ENCODE results near the gene RANBP1.

The RANBP1 gene

DNA sequence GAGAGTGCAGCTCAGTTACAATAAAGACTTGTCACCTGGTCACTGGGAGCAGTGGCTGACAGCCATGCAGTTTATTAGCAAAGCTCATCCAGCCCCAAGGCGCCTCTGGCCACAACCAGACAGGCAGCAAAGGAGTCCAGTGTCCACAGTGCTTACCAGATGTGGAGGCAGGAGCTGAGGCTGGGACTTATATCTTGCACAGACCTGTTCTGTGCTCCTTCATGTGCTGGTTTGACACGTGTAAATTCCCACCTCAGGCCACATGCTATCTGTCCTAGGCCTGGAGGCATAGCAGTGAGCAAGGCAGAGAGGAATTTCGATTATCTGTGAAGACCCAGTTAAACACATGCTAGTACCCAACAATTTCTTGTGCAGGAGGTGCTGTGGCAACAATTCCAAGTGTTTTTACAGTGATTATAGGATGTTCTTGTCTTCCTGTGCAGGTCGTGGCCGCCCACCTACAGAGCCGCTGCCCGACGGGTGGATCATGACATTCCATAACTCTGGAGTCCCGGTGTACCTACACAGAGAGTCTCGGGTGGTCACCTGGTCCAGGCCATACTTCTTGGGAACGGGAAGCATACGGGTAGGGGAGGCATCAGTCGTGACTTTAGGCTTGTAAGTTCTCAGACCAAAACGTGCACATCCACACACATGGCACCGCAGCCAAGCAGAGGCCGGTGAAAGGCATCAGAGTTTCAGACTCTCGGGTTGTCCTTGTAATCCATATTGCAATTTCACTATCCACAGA is 26.5 kb upstream of the RANBP1 start:
- no peak for FAIRE-seq

DNA sequence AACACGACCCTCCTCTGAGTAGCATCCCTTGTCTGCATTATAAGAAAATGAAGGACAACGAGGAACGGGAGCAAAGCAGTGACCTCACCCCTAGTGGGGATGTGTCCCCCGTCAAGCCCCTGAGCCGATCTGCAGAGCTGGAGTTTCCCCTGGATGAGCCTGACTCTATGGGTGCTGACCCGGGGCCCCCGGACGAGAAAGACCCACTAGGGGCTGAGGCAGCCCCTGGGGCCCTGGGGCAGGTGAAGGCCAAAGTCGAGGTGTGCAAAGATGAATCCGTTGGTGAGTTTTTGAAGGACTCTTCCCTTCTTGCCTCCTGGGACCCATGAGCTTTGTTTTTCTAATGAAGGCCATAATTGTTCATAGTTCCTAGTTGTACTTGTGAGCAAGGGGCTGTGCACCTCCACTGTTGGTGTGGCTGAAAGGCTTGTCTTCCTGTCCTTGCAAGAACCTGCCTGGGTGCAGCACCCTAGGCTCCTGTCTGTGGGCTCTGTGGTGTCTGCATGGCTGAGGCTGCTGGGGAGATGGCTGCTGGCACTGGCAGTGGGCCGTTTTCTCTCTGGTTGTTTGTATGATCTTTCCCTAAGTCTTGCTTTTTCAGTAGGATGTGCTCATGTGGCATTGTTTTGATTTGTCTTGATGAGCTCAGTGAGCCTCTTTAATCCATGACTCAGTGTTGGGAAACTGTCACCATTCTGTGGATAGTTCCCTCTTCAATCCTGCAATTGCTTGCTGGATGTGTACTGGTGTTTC is 25.8 kb upstream of the RANBP1 start:
- FAIRE-seq = no peak

DNA sequence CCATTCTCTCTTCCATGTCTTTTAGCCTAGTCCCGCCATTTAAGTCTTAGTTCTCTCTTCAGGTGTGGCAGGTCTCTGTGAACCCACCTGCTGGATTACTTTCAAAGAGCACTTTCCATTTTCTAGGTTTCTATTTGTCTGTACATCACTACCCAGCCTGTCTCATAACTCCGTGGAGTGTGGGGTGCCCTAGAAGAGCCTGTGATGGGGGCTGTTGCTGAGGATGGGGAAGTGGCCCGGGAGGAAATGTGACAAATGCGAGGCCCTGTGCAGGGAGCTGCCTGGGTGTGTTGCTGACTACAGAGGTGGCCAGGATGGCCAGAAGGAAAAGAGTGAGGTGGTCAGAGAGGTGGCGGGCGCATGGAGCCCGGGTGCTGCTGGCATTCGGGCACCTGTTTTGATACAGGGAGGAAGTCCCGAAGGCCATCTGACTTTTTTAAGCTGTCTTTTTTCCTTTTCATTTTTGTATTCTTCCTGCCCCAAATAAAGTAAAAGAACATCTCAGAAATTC is 25.1 kb upstream of the RANBP1 start:
- no peak for FAIRE-seq

DNA sequence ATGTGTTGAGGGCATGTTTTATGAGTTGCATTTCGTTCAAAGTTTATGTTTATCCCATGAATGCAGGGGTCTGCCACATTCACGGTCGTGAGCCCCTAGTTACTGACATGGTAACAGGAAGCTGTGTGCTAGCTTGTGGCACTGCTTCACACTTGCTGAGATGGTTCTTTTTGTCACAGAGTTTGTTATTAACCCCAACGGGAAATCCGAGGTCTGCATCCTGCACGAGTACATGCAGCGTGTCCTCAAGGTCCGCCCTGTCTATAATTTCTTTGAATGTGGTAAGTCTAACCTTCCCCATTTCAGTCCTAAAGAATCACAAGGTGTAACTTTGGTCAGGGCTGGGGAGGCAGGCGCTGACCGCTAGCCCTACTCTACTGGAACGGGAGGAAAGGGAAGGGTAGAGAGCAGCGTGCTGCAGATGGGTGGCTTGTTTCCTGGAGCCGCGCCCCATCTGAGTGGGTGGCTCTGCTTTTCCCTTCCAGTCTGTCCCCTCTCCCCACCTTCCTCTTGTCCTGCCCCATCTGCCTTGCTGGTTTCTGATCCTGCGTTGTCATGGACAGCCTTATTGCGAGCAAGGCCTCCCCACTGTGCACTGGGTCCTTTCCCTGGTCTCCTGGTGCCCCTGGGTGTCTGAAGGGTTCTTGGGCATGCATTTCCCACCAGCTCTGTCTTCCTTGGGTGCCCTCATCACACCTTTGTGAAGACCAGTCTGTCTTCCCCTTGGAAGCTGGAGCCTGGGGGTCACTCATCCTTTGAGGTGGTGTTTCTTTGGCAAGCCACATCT is 24.0 kb upstream of the RANBP1 start:
- no peak for FAIRE-seq

DNA sequence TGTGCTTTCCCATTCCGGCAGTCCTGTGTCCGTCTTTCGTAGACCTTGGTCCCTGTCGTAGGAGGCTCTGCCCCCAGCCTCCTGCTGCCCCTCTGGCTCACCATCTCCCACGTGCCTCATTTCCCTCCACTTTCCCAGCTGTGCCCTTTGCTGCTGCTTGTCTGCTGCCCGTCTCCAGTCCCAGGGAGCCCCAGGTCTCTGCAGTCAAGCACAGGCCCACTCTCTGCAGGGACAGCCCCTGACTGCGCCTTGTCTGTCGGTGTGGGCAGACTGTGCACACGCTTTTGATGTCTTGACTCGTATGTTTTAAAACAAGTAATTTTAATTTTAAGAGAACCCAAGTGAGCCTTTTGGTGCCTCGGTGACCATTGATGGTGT is 23.4 kb upstream of the RANBP1 start:
- no peak for FAIRE-seq

DNA sequence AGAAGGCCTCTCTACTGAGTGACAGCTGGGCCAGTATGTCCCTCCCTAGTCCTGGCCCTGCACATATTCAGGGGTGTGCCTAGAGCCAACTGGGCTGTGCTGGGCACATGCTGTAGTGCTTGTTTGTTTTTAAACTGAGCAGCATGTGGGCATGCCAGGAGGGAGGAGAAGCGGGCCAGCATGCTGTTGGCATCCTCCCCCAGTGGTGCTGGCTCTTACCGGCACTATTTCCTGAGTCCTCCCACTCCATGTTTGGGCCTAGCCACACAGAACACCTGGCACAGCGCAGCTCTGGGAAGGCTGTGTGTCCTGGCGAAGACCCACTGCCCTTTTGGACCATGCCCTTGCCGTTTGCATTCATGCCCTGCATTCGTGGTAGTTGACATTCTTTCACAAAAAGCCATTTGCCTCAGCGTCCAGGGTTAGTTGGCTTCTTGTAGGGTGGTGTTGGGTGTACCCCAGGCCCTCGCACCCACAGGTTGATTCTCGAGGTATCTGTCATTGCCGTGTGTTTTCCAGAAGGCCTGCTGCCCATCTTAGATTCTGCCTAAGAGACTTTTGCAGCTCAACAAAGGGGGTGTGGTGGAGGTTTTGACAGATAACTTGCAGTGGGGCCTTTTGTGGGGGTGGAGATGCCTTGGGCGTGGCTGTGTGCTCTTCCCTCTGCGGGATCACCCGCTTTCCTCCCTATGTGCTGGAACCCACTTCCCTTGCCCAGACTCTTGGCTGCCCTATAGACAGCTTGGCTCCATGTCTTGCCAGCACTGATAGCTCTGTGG is 22.3 kb upstream of the RANBP1 start:
- no peak for FAIRE-seq

DNA sequence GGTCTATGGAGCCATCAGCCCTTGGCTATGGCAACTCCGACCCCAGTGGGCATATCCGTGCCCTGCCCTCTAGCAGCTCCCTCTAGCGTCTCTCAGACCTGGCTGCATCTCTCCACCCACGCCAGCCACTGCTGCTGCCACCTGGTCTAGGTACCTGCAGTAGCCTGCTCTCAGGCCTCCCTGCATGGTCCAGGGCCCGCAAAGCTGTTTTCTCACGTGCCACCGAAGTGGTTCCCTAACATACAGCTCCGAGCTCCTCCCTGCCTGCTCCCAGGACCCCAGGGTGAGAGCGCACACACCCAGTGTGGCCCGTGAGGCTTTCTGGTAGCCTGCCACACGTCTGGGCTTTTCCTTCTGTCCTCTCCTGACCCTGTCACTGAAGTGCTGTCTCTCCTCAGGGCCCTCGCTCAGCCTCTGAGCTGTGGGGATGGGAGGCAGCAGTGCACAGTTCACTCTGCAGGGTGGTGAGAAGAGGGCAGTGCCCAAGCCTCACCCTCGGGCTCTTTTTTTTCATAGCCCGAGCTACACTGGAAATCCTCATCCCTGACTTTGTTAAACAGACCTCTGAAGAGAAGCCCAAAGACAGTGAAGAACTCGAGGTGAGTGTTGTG is 21.6 kb upstream of the RANBP1 start:
- FAIRE-seq = no peak

DNA sequence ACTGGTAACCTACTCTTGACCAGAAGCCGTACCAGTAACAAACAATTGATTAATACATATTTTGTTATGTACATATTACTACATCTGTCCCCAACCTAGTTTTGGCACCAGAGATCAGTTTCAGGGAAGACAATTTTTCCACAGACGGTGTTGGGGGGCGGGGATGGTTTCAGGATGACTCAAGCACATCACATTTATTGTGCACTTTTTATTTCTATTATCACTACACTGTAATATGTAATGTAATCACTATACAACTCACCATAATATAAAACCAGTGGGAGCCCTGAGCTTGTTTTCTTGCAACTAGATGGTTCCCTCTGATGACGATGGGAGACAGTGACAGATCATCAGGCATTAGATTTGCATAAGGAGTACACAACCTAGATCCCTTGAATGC is 20.4 kb upstream of the RANBP1 start:
- no peak for FAIRE-seq

DNA sequence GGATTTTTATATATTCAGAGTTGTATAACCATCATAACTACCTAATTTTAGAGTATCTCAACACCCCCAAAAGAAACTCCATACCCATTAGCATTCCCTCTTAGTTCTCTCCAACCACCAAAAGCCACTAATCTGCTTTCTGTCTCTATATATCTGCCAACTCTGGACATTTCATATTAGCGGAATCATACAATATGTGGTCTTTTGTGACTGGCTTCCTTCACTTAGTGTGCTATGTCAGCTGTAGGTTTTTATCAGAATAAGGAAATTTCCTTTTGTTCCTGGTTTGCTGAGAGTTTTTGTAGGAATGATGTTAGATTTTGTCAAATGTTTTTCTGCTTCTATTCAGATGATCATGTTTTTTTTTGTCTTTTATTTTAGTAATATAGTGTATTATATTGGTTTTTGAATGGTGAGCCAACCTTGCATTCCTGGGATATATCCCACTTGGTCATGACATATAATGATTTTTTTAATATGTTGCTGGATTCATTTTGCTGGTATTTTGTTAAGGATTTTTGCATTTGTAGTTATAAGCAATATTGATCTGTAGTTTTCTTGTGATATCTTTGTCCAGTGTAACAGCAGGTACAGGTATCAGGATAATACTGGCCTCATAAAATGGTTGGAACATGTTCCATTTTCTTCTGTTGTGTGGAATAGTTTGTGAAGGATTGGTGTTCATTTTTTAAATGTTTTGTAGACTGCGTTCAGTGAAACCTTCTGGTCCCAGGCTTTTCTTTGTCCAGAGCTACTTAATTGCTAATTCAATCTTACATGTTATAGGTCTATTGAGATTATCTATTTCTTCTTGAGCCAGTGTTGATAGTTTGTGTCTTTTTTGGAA is 19.1 kb upstream of the RANBP1 start:
- FAIRE-seq = no peak

DNA sequence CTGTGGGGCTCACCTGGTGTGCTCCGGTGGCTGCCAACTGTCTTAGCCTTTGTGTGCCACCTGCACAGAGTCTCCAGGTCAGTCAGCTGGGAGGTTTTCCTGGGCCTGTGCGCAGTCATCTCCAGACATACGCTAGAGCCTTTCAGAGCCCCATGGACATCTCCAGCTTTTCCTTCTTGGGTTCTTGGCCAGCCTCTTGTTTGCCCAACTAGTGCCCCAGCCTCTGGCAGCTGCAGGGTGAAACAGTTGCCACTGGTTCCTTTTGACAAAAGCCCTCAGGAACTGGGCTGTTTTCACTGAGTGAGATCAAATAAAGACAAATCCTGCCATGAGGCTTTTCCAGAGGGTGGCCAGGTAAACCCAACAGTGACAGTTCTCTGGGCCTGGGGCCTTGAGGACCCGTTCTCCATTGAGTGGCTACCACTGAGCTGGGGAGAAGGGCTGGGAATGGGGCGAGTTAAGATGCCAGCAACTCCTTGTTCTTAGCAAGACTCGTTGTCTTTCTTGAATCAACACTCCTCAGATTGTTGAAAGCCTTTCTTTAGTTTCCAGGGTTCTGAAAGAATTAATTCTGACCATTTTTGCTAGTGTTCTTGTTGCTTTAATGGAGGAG is 16.7 kb upstream of the RANBP1 start:
- no peak for FAIRE-seq

DNA sequence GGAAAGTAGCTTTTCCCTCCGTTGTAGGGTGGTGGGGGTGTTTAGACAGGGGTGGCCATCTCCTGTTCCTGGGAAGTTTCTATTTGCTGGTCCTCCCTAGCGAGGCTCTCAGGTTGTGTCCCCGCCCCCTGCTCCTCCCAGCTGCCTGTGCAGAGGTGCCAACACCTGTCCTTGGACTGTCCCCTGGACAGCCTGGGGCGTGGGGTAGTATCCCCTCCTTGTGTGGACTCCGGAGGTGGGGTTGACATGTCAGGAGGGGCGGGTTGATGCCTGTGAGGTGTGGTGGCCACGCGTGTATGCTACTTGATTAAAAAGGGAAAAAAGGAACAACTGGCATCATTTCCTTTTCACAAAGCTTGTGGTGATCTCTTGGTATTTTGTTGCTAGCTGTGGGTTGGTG is 14.3 kb upstream of the RANBP1 start:
- FAIRE-seq = no peak

DNA sequence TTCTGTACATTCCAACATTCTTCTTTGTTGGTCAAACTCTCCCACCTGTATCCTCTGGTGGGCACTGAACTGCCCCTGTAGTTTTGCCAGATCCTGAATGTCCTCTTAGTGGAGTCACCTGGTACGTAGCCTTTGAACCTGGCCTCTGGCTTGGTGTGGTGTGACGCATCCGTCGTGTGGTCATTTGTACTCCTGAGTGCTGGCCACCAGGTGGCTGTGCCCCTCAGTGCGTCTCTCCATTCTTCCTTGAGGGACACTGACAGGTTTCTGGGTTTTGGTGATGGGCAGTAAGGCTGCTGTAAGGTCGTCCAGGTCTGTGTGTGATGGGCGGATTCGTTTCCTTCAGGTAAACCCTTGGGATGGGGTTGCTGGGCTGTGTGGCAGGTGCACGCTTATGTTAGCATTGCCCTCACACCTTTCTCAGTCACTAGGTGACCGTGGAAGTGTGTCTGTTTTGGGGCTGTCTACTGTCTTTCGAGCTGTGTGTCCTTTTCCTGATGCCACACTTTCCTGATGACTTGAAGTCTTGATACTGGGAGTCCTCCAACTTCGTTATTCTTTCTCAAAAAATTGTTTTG is 13.6 kb upstream of the RANBP1 start:
- no peak for FAIRE-seq

DNA sequence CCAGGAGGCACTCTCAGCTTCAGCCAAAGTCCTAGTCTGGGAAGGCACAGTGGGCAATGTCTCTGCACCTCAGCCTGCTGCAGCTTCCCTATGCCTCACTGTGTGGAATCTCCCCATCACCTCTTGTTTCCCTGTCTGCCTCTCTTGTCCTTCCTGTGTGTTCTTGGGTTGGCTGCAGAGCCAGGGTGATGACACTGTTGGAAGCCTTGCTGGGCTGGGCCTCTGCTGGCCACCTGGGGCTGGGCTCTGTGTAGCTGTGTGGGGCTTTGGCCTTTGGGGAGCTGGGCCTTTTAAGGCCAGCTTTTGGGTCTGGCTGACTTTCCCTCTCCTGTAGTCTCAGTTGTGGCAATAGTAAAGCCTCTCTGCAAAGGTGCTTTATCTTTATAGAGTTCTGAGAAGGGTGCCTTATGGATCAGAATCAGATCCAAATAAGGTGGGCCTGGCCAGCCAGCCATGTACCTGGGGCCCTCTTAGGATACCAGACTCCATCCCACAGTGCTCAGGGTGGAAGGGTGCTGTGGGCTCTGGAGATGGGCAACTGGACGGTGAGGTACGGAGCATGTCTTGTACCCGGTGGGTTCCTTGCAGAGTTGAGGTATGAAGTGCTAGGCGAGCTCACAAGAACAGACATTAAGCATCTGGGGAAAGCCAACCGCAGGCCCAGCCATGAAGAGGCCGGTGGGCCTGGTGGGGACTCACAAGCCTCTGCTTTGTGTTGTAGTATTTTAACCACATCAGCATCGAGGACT is 10.3 kb upstream of the RANBP1 start:
- no peak for FAIRE-seq

DNA sequence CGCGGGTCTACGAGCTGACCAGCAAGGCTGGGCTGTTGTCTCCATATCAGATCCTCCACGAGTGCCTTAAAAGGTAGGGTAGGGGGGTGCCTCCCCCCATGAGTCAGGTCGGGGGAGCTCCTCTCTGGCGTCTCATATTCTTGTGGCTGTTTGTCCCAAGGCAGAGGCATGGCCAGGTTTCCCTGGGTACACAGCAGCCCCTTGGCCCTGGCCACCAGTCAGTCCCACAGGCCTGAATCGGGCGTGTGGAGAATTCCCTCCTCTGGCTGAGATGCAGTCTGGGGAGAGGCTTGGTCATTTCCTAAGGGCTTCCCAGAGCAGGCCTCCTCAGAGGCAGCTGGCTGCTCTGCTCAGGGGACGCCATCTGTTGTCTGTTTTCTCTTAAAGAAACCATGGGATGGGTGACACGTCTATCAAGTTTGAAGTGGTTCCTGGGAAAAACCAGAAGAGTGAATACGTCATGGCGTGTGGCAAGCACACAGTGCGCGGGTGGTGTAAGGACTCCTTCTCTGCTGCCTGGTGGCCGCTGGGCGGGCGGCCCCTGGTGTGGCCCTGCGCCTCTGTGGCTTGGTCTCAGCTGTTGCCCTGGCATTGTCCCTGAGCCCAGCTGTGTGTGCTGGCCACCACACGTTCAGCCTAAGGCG is 9.6 kb upstream of the RANBP1 start:
- no peak for FAIRE-seq

DNA sequence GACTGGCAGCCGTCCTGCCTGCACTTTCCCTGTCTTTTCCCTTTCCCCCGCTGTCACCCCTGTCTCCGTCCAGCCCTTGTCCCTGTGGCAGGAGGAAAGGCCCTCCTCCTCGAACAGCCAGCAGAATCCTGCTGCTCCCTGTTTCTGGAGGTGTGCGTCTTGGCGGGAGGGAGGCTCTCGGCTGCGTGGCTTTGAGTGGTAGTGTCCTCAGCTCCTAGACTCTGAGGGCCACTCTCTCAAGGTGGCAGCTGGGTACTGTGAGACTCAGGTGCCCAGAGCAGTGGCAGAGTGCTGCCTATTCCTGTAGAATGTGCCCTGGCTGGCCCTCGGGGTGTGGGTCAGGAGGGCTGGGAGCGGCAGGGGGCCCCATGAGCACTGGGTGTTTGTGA is 9.1 kb upstream of the RANBP1 start:
- FAIRE-seq = no peak

DNA sequence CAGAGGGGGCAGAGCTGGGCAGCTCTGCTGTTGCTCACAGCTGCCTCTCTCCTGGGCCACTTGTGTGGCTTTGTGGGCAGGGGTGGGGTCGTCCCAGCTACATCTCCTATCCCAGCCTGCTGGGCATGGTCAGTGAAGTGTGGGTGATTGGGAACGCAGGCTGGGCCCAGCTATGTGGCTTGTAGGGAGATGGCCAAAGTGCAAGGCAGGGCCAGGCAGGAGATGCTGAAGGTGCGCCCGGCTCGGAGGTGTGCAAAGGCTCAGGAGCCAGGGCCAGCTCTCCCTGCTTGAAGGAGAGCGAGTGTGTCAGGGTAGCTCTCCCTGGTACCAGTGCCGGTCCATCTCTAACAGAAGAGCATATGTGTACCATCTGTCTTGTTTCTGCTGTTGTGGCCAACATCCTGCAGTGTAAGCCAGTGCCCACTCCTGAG is 8.4 kb upstream of the RANBP1 start:
- no peak for FAIRE-seq

DNA sequence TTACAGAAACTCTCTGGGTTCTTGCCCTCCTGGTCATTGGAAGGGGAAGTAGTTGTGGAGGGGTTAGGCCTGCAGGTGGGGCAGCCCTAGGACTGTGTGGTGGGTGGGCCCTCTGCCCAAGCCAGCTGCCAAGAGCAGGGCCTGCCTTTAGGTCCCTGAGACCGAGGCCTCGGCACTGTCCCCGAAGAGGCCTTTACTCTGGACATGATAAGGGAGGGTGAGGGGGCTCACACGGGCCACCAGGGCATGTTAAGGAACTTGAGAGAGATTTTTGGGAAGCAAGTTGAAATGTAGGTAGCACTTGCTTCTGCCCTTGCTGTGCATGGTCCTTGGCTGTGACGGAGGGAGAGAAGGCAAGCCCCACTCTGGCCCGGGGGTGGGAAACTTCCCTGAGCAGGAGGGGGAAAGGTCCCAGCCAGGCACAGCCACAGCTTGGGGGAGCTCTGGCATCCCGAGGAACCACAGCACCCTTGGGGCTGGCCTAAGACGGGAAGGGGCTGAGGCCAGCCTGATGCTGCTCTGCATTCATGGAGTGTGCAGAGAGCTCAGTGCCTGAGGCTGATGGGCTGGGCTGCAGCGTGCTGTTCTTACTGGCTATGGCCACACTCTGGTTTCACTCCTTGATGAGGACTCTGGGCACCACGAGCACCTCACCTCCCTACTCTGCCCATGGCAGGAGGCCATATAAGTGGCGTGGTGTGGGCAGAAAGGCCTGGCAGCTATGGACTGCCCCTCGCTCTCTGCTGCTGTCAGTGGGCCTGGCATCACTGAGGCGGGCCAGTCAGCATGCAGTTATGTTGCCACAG is 7.8 kb upstream of the RANBP1 start:
- FAIRE-seq = no peak

DNA sequence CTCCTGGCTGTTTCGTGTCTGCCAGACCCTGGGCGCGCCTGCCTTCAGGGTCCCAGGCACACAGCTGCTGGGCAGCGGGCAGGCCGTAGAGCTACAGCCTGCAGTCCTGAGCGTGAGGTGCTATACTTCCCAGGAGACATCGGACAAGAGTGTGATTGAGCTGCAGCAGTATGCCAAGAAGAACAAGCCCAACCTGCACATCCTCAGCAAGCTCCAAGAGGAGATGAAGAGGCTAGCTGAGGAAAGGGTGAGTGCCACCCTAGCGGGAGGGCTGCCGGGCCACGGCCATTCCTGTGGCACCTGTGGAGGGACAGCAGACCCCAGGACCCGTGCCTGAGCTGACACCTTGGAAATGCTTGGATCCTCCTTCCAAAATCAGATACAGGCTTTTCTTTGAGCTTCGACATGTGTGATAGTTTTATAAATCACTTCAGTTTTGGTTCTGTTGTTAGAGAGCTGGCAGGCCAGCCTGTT is 7.1 kb upstream of the RANBP1 start:
- no peak for FAIRE-seq

Measured in TTC549 (cell line).